HepG2 (cell line): ENCODE measurements around the gene GNG5. TPM values are rescaled to one million over a fixed set of nuclear protein-coding genes. Genes with fewer than 3 reads are reported as not detected.
A peak's percentile ranks its signal among the peaks of the same experiment; 100 is the strongest.

Experiments
- AKNA ChIP-seq: sonication (generic); formaldehyde crosslinking; IDR thresholded peaks from 2 replicates; pipeline ENCODE4 v1.4.0; 2020; ENCODE audit warnings: missing genetic modification reagents, borderline replicate concordance
- BCL6 ChIP-seq: IDR thresholded peaks from 2 replicates; pipeline ENCODE4 v1.6.1; 2016; ENCODE audit warnings: missing genetic modification reagents, missing compliant biosample characterization
- CEBPG ChIP-seq: IDR thresholded peaks from 2 replicates; pipeline ENCODE4 v1.6.1; 2016
- CHD4 ChIP-seq: fragments of 200-600 bp; sonication (generic); IDR thresholded peaks from 2 replicates; pipeline ENCODE4 v1.7.0; 2017; ENCODE audit warnings: mild to moderate bottlenecking, low read length, borderline replicate concordance
- EEA1 ChIP-seq: sonication (generic); formaldehyde crosslinking; IDR thresholded peaks from 2 replicates; pipeline ENCODE4 v1.5.1; 2020; ENCODE audit warnings: mild to moderate bottlenecking, missing genetic modification reagents, borderline replicate concordance
- FOXP4 ChIP-seq: sonication (generic); formaldehyde crosslinking; IDR thresholded peaks from 2 replicates; pipeline ENCODE4 v1.4.0; 2020; ENCODE audit warnings: missing genetic modification reagents
- HNF4G ChIP-seq, 2 experiments: sonication (generic) in 1 of 2; formaldehyde crosslinking in 1 of 2; IDR thresholded peaks; 2 replicates each; pipeline versions ENCODE4 v1.4.0 to v1.6.1; 2011 to 2020; ENCODE audit warnings: borderline replicate concordance in 2 of 2, low read depth in 2 of 2, mild to moderate bottlenecking in 2 of 2, low read length in 1 of 2, missing genetic modification reagents in 1 of 2, moderate library complexity in 1 of 2
- KDM5B ChIP-seq: sonication (generic); formaldehyde crosslinking; IDR thresholded peaks from 2 replicates; pipeline ENCODE4 v1.4.0; 2020; ENCODE audit warnings: missing genetic modification reagents, mild to moderate bottlenecking, borderline replicate concordance
- PRDM15 ChIP-seq: sonication (generic); formaldehyde crosslinking; IDR thresholded peaks from 2 replicates; pipeline ENCODE4 v1.4.0; 2020; ENCODE audit warnings: missing genetic modification reagents
- RARA ChIP-seq: IDR thresholded peaks from 2 replicates; pipeline ENCODE4 v1.6.1; 2016; ENCODE audit warnings: missing genetic modification reagents, missing compliant biosample characterization
- TCF12 ChIP-seq, 2 experiments: fragments of 450-650 bp in 1 of 2; sonication (generic) in 1 of 2; formaldehyde crosslinking in 1 of 2; IDR thresholded peaks; 2 replicates each; pipeline versions ENCODE4 v1.6.1 to v1.8.0; 2017 to 2022; ENCODE audit warnings: antibody characterized with exemption in 1 of 2, mild to moderate bottlenecking in 1 of 2, missing genetic modification reagents in 1 of 2, moderate library complexity in 1 of 2
- YY1 ChIP-seq: IDR thresholded peaks from 2 replicates; pipeline ENCODE4 v1.6.1; 2011; ENCODE audit warnings: low read length, low read depth, moderate library complexity, mild to moderate bottlenecking; ENCODE audit not compliant: insufficient read depth, insufficient replicate concordance
- ZNF136 ChIP-seq: sonication (generic); formaldehyde crosslinking; IDR thresholded peaks from 2 replicates; pipeline ENCODE4 v1.8.1; 2022; ENCODE audit warnings: low read depth, mild to moderate bottlenecking, moderate library complexity, missing genetic modification reagents
- ZNF138 ChIP-seq: sonication (generic); formaldehyde crosslinking; IDR thresholded peaks from 2 replicates; pipeline ENCODE4 v1.5.0; 2020; ENCODE audit warnings: mild to moderate bottlenecking, low read depth, missing genetic modification reagents
- ZNF382 ChIP-seq: sonication (generic); formaldehyde crosslinking; IDR thresholded peaks from 2 replicates; pipeline ENCODE4 v1.5.0; 2020; ENCODE audit warnings: missing genetic modification reagents, mild to moderate bottlenecking, borderline replicate concordance
- ZNF878 ChIP-seq: sonication (generic); formaldehyde crosslinking; IDR thresholded peaks from 2 replicates; pipeline ENCODE4 v1.8.1; 2023; ENCODE audit warnings: mild to moderate bottlenecking, missing genetic modification reagents, moderate library complexity
- polyA plus RNA-seq, 8 experiments: library from polyadenylated mRNA; depleted of rRNA in 3 of 8; stranded (reverse) in 7 of 8; unstranded in 1 of 8; fragments of >200 nt; fragmentation: Illumina TruSeq in 4 of 8; extraction: Trizol in 4 of 8; gene quantifications; 2 replicates each; pipeline versions ENCODE4 v1.2.1 to v1.2.3, GENCODE V29; 2011 to 2016; ENCODE audit warnings: low read depth in 4 of 8, missing spikeins in 1 of 8, mixed read lengths in 1 of 8; ENCODE audit not compliant: insufficient read depth in 1 of 8
- total RNA-seq, 5 experiments: library from RNA; depleted of rRNA; stranded (reverse); fragments of >200 nt; fragmentation: Illumina TruSeq; extraction: Trizol; gene quantifications; 2 replicates each; pipeline ENCODE4 v1.2.3, GENCODE V29; 2016; ENCODE audit warnings: low read depth in 1 of 5

GNG5 gene
- total and polyA plus RNA-seq, 2 of the 13 experiments (the other 11 are each of a cell fraction or from before 2014, with no cell fraction given) = 103 to 137 TPM

GRCh38 chr1:84506002-84506728 is at the start of gene GNG5, which contains the start of gene SPATA1 (continued):
- TF ChIP-seq PRDM15 (CRISPR knock-in tag) (no peak), HNF4G (IDR thresholded peaks at IDR 0.05; ENCODE audit: borderline replicate concordance, low read depth, low read length) (peak; percentile 36; the same call in 1 of the 2 replicates), HNF4G (CRISPR knock-in tag; IDR thresholded peaks at IDR 0.05; ENCODE audit: borderline replicate concordance, low read depth) (no peak; the same call in 1 of the 2 replicates), RARA (peak; percentile 78), FOXP4 (peak; percentile 28; the same call in 1 of the 2 replicates), ZNF136 (peak; percentile 64; the same call in 1 of the 2 replicates), ZNF878 (CRISPR knock-in tag) (peak; percentile 94), YY1 (peak; percentile 2), BCL6 (CRISPR knock-in tag) (peak; percentile 26; the same call in 1 of the 2 replicates), ZNF138 (CRISPR knock-in tag) (no peak), AKNA (CRISPR knock-in tag) (0 out of 2 replicates have a peak, but pooled peaks have one; percentile 12), KDM5B (peak; percentile 66), CEBPG (CRISPR knock-in tag) (0 out of 2 replicates have a peak, but pooled peaks have one; percentile 2), CHD4 (no peak), EEA1 (CRISPR knock-in tag) (no peak), ZNF382 (CRISPR knock-in tag) (no peak), TCF12 (IDR thresholded peaks at IDR 0.05) (no peak), TCF12 (CRISPR knock-in tag; IDR thresholded peaks at IDR 0.05) (0 out of 2 replicates have a peak, but pooled peaks have one; percentile 61)
